HEK293T (cell line): ENCODE data around the gene DTD1.

Experiments
- CTBP1 ChIP-seq: fragments of 450-650 bp; IDR thresholded peaks from 2 replicates; pipeline ENCODE4 v1.6.1; 2016; ENCODE audit warnings: borderline replicate concordance
- NFRKB ChIP-seq: fragments of 450-650 bp; IDR thresholded peaks from 2 replicates; pipeline ENCODE4 v1.6.1; 2016; ENCODE audit warnings: mild to moderate bottlenecking, moderate library complexity
- TARDBP ChIP-seq: fragments of 450-650 bp; IDR thresholded peaks from 2 replicates; pipeline ENCODE4 v1.6.1; 2016

- TF ChIP-seq TARDBP (no peak), CTBP1 (no peak), NFRKB (no peak)
These were observed 179.8 kb downstream of the DTD1 start for GRCh38 chr20:18767676-18768075.
